Central memory CD4-positive, alpha-beta T cell (primary cell): ENCODE results near the gene FAM170B.

Experiments used
- DNase-seq: peaks from one replicate; pipeline ENCODE4 v3.0.0; 2022

FAM170B gene

GRCh38 chr10:49151025-49151445 lies 17.2 kb upstream of the FAM170B start:
- DNase-seq = no peak

GRCh38 chr10:49150426-49150825 lies 16.6 kb upstream of the FAM170B start:
- no peak for DNase-seq

GRCh38 chr10:49149881-49150280 lies 16.1 kb upstream of the FAM170B start:
- DNase-seq = no peak

GRCh38 chr10:49144058-49144720 lies 10.4 kb upstream of the FAM170B start:
- no peak for DNase-seq

GRCh38 chr10:49143249-49143648 lies 9.4 kb upstream of the FAM170B start:
- DNase-seq = no peak

GRCh38 chr10:49141541-49142332 lies 7.9 kb upstream of the FAM170B start:
- no peak for DNase-seq

- DNase-seq = no peak
These were observed 6.7 kb upstream of the FAM170B start for GRCh38 chr10:49140304-49141177.

- DNase-seq = no peak
These were observed 6.0 kb upstream of the FAM170B start for GRCh38 chr10:49139846-49140195.

GRCh38 chr10:49139028-49139845 lies 5.4 kb upstream of the FAM170B start:
- no peak for DNase-seq

- DNase-seq = no peak
These were observed 4.6 kb upstream of the FAM170B start for GRCh38 chr10:49138361-49138891.

- no peak for DNase-seq
These were observed 2.7 kb upstream of the FAM170B start for GRCh38 chr10:49136525-49136924.

- no peak for DNase-seq
These were observed 1.9 kb upstream of the FAM170B start for GRCh38 chr10:49135575-49136313.

GRCh38 chr10:49134327-49134726 lies 506 bp upstream of the FAM170B start:
- no peak for DNase-seq

- DNase-seq = no peak
These were observed 1.5 kb downstream of the FAM170B start for GRCh38 chr10:49132362-49132737.

- DNase-seq = no peak
These were observed 2.1 kb downstream of the FAM170B start for GRCh38 chr10:49131507-49132361.

GRCh38 chr10:49129376-49129775 lies 4.4 kb downstream of the FAM170B start:
- no peak for DNase-seq

- DNase-seq = no peak
These were observed 5.0 kb downstream of the FAM170B start for GRCh38 chr10:49128854-49129253.

GRCh38 chr10:49123981-49124950 lies 9.6 kb downstream of the FAM170B start:
- no peak for DNase-seq

GRCh38 chr10:49120911-49121310 lies 12.9 kb downstream of the FAM170B start:
- no peak for DNase-seq
